ENCODE results near the gene TSPAN1. TPM values are rescaled to one million over a fixed set of nuclear protein-coding genes. Genes with fewer than 3 reads are reported as not detected.

The TSPAN1 gene
- 1.9 to 3.6 TPM (median 2.3 TPM) in 5 replicates for total RNA-seq (2022; extraction: Qiagen RNA extraction; ENCODE audit: low read depth)

GRCh38 chr1:46174448-46175231 lies at the start of gene TSPAN1:
TSS of gene TSPAN1 (plus strand) at chr1:46175087. CDS start at chr1:46181108, 6,021 bp downstream.

GRCh38 chr1:46132529-46133180 lies 42.2 kb upstream of the TSPAN1 start, which contains the start of gene PIK3R3:
TSS of gene PIK3R3 (minus strand) at chr1:46132629. CDS start at chr1:46131952, 677 bp downstream.

GRCh38 chr1:46176211-46176865 lies 1.5 kb downstream of the TSPAN1 start, which contains the start of gene P3R3URF:
TSS of gene P3R3URF (minus strand) at chr1:46176488. CDS start at chr1:46176471, 17 bp downstream.

GRCh38 chr1:46197964-46198811 lies 23.3 kb downstream of the TSPAN1 start, which contains the start of gene POMGNT1:
TSS of gene POMGNT1 (minus strand) at chr1:46198434. CDS start at chr1:46197821, 613 bp downstream.

Other genes starting within 250 kb of the TSPAN1 start
- gene PIK3R3, start 42.5 kb upstream of the TSPAN1 start, total RNA-seq (2022; extraction: Qiagen RNA extraction; ENCODE audit: low read depth) = 0.86 to 1.9 TPM (median 1.6 TPM) in 5 replicates
- not detected in 5 replicates for gene P3R3URF, start 1.4 kb downstream of the TSPAN1 start, total RNA-seq (2022; extraction: Qiagen RNA extraction; ENCODE audit: low read depth)
- 33.2 to 47.2 TPM (median 44.9 TPM) in 5 replicates for gene POMGNT1, start 23.3 kb downstream of the TSPAN1 start, total RNA-seq (2022; extraction: Qiagen RNA extraction; ENCODE audit: low read depth)
- gene LURAP1, start 28.2 kb downstream of the TSPAN1 start, total RNA-seq (2022; extraction: Qiagen RNA extraction; ENCODE audit: low read depth) = not detected in 5 replicates
- 7.8 to 12.9 TPM (median 10.9 TPM) in 5 replicates for gene RAD54L, start 72.7 kb downstream of the TSPAN1 start, total RNA-seq (2022; extraction: Qiagen RNA extraction; ENCODE audit: low read depth)
- gene LRRC41, start 128.5 kb downstream of the TSPAN1 start, total RNA-seq (2022; extraction: Qiagen RNA extraction; ENCODE audit: low read depth) = 29.3 to 48.5 TPM (median 40.3 TPM) in 5 replicates
- gene UQCRH, start 128.6 kb downstream of the TSPAN1 start, total RNA-seq (2022; extraction: Qiagen RNA extraction; ENCODE audit: low read depth) = 379 to 664 TPM (median 408 TPM) in 5 replicates
- 7.6 to 14.9 TPM (median 12.0 TPM) in 5 replicates for gene NSUN4, start 165.7 kb downstream of the TSPAN1 start, total RNA-seq (2022; extraction: Qiagen RNA extraction; ENCODE audit: low read depth)
- 0.65 to 1.5 TPM (median 1.0 TPM) in 5 replicates for gene FAAH, start 219.2 kb downstream of the TSPAN1 start, total RNA-seq (2022; extraction: Qiagen RNA extraction; ENCODE audit: low read depth)